GM21360 (cell line): ENCODE data around the gene SEMA5A.
A peak's percentile ranks its signal among the peaks of the same experiment; 100 is the strongest.

ENCODE experiments used
- ATAC-seq: cut with Tn5 transposase; IDR thresholded peaks from one replicate; pipeline ENCODE4 v1.9.1; 2021; ENCODE audit warnings: mild to moderate bottlenecking, moderate library complexity; ENCODE audit not compliant: unreplicated experiment

SEMA5A gene

GRCh38 chr5:9547122-9547947 is 1.5 kb upstream of the SEMA5A start:
- ATAC-seq = no peak

GRCh38 chr5:9545136-9545991 is 511 bp downstream of the SEMA5A start:
- peak; percentile 4 for ATAC-seq

GRCh38 chr5:9544502-9545135 is 1.3 kb downstream of the SEMA5A start:
- ATAC-seq = peak; percentile 71

GRCh38 chr5:9544056-9544455 is 1.8 kb downstream of the SEMA5A start:
- ATAC-seq = peak; percentile 11

GRCh38 chr5:9543311-9543920 is 2.5 kb downstream of the SEMA5A start:
- no peak for ATAC-seq

GRCh38 chr5:9540791-9541190 is 5.1 kb downstream of the SEMA5A start:
- no peak for ATAC-seq

GRCh38 chr5:9538504-9538903 is 7.4 kb downstream of the SEMA5A start:
- no peak for ATAC-seq

- ATAC-seq = no peak
Measured at GRCh38 chr5:9537223-9538141, 8.4 kb downstream of the SEMA5A start.

- ATAC-seq = no peak
Measured at GRCh38 chr5:9536717-9537116, 9.2 kb downstream of the SEMA5A start.

- ATAC-seq = no peak
Measured at GRCh38 chr5:9534881-9535517, 10.9 kb downstream of the SEMA5A start.

- no peak for ATAC-seq
Measured at GRCh38 chr5:9533562-9534364, 12.1 kb downstream of the SEMA5A start.

GRCh38 chr5:9533096-9533495 is 12.8 kb downstream of the SEMA5A start:
- no peak for ATAC-seq

GRCh38 chr5:9529513-9529912 is 16.4 kb downstream of the SEMA5A start:
- ATAC-seq = no peak

GRCh38 chr5:9529041-9529480 is 16.8 kb downstream of the SEMA5A start:
- no peak for ATAC-seq

- ATAC-seq = no peak
Measured at GRCh38 chr5:9524941-9525340, 20.9 kb downstream of the SEMA5A start.

- no peak for ATAC-seq
Measured at GRCh38 chr5:9523090-9523823, 22.6 kb downstream of the SEMA5A start.

- ATAC-seq = peak; percentile 52
Measured at GRCh38 chr5:9519537-9519936, 26.3 kb downstream of the SEMA5A start.

GRCh38 chr5:9516591-9516990 is 29.3 kb downstream of the SEMA5A start:
- ATAC-seq = no peak
